ENCODE results near the gene PIH1D1.

DNA sequence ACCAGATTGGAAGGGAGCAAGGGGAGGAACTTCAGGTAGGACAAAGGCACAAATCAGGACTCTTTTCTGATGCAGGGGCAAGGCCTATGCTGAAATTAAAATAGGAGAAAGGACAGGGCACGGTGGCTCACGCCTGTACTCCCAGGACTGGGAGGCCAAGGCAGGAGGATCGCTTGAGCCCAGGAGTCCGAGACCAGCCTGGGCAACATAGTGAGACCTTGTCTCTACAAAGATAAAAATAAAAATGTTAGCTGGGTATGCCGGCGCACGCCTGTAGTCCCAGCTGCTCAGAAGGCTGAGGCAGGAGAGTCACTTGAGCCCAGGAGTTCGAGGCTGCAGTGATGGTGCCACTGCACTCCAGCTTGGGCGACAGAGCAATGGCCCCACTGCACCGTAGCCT is 15.9 kb downstream of the PIH1D1 start:
- TF ChIP-seq YY1 (IDR thresholded peaks at IDR 0.05; ENCODE audit: insufficient read depth, insufficient read length) (no peak), SUZ12 (IDR thresholded peaks at IDR 0.05; ENCODE audit: extremely low read depth, insufficient read depth, insufficient read length) (no peak), ZNF274 (IDR thresholded peaks at IDR 0.05; ENCODE audit: low read depth, low read length) (no peak)

Data from NT2/D1 (cell line).